ENCODE data around the gene LAMA3. TPM values are rescaled to one million over a fixed set of nuclear protein-coding genes. Genes with fewer than 3 reads are reported as not detected.

The LAMA3 gene
- polyA plus RNA-seq, 1 of the 3 experiments (the other 2 are of a cell fraction) = 3.5 TPM

- WGBS (ENCODE audit: low lambda C conversion rate) = 86% methylated on average over 6 of the region's 6 CpGs
Measured at GRCh38 chr18:23727707-23728493, 38.6 kb downstream of the LAMA3 start.

More at GRCh38 chr18:23727707-23728493, 38.6 kb downstream of the LAMA3 start:
- Histone ChIP-seq H3K9me3 (no peaks in the 10 kb centered on the region), H3K4me1 (ENCODE audit: control insufficient read depth in 1 of 2, insufficient read depth in 2 of 2, low read depth in 1 of 2, low read length in 1 of 2) (no peaks in the 10 kb centered on the region), H4K20me1 (ENCODE audit: insufficient read depth) (no peaks in the 10 kb centered on the region), H3K27ac (ENCODE audit: low read depth in 2 of 2, low read length in 1 of 2) (no peak overlapping the region), H3K4me2 (no peak overlapping the region), H3K9me2 (no peaks in the 10 kb centered on the region), H3K4me3 (ENCODE audit: low read depth in 2 of 2, low read length in 1 of 2) (no peak overlapping the region), H3K36me3 (replicated peaks in 1 of 2; ENCODE audit: control insufficient read depth in 1 of 2, insufficient read depth in 2 of 2, low read length in 1 of 2) (no peaks in the 10 kb centered on the region), H2AFZ (ENCODE audit: low read depth) (no peak overlapping the region), H3K79me2 (ENCODE audit: insufficient read depth) (no peaks in the 10 kb centered on the region), H3K9ac (no peak overlapping the region), H3F3A (replicated peaks; ENCODE audit: insufficient read depth) (no peaks in the 10 kb centered on the region), H3K27me3 (ENCODE audit: insufficient read depth) (no peaks in the 10 kb centered on the region)
- no peak for DNase-seq
- CTCF ChIA-PET = interaction anchor here (1.7 kb wide), 1 partner anchor 9 kb away, joined by 5 read pairs; no protein-coding TSS in a partner anchor
- POLR2A ChIA-PET = no interaction called here
- no peak for TF ChIP-seq RFX5 (IDR thresholded peaks at IDR 0.05; ENCODE audit: low read length)
- no peak for TF ChIP-seq JUND (IDR thresholded peaks at IDR 0.05)
- TF ChIP-seq TAF1 (IDR thresholded peaks at IDR 0.05; ENCODE audit: borderline replicate concordance, low read depth, low read length) = no peak
- no peak for TF ChIP-seq PBX3 (IDR thresholded peaks at IDR 0.05)
- no peak for TF ChIP-seq SMC3 (IDR thresholded peaks at IDR 0.05; ENCODE audit: low read depth, low read length)
- no peak for TF ChIP-seq CHD2 (IDR thresholded peaks at IDR 0.05; ENCODE audit: low read length, partially characterized antibody)
- TF ChIP-seq USF2 (IDR thresholded peaks at IDR 0.05; ENCODE audit: borderline replicate concordance, low read depth, low read length) = no peak
- no peak for TF ChIP-seq NFIC (IDR thresholded peaks at IDR 0.05; ENCODE audit: borderline replicate concordance)
- no peak for TF ChIP-seq TCF12 (IDR thresholded peaks at IDR 0.05)
- TF ChIP-seq, protein P1, sequence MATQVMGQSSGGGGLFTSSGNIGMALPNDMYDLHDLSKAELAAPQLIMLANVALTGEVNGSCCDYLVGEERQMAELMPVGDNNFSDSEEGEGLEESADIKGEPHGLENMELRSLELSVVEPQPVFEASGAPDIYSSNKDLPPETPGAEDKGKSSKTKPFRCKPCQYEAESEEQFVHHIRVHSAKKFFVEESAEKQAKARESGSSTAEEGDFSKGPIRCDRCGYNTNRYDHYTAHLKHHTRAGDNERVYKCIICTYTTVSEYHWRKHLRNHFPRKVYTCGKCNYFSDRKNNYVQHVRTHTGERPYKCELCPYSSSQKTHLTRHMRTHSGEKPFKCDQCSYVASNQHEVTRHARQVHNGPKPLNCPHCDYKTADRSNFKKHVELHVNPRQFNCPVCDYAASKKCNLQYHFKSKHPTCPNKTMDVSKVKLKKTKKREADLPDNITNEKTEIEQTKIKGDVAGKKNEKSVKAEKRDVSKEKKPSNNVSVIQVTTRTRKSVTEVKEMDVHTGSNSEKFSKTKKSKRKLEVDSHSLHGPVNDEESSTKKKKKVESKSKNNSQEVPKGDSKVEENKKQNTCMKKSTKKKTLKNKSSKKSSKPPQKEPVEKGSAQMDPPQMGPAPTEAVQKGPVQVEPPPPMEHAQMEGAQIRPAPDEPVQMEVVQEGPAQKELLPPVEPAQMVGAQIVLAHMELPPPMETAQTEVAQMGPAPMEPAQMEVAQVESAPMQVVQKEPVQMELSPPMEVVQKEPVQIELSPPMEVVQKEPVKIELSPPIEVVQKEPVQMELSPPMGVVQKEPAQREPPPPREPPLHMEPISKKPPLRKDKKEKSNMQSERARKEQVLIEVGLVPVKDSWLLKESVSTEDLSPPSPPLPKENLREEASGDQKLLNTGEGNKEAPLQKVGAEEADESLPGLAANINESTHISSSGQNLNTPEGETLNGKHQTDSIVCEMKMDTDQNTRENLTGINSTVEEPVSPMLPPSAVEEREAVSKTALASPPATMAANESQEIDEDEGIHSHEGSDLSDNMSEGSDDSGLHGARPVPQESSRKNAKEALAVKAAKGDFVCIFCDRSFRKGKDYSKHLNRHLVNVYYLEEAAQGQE (IDR thresholded peaks at IDR 0.05; ENCODE audit: low read depth, low read length) = no peak

Measured in SK-N-SH (cell line).